Epithelial cell of proximal tubule (primary cell): ENCODE measurements around the gene HBG1. TPM values are rescaled to one million over a fixed set of nuclear protein-coding genes. Genes with fewer than 3 reads are reported as not detected.

Source experiments
- DNase-seq: peaks from one replicate; pipeline ENCODE4 v3.0.0-alpha.2; 2011; ENCODE audit warnings: low read depth
- H3K4me3 ChIP-seq: 2 replicates; pipeline ENCODE4 v1.5.1; 2011; ENCODE audit warnings: low read depth, mild to moderate bottlenecking, low read length
- total RNA-seq: library from RNA; depleted of rRNA; stranded (reverse); fragments of >200 nt; gene quantifications from 2 replicates; pipeline ENCODE4 v1.2.3, GENCODE V29; 2015
- TF ChIP-seq, protein P1 (sequence below): conservative IDR thresholded peaks from 2 replicates; pipeline ENCODE4 v1.5.1; 2012; ENCODE audit warnings: low read depth, mild to moderate bottlenecking, low read length

HBG1 gene
- total RNA-seq, 1 donor from 2014 or later: not detected

DNA sequence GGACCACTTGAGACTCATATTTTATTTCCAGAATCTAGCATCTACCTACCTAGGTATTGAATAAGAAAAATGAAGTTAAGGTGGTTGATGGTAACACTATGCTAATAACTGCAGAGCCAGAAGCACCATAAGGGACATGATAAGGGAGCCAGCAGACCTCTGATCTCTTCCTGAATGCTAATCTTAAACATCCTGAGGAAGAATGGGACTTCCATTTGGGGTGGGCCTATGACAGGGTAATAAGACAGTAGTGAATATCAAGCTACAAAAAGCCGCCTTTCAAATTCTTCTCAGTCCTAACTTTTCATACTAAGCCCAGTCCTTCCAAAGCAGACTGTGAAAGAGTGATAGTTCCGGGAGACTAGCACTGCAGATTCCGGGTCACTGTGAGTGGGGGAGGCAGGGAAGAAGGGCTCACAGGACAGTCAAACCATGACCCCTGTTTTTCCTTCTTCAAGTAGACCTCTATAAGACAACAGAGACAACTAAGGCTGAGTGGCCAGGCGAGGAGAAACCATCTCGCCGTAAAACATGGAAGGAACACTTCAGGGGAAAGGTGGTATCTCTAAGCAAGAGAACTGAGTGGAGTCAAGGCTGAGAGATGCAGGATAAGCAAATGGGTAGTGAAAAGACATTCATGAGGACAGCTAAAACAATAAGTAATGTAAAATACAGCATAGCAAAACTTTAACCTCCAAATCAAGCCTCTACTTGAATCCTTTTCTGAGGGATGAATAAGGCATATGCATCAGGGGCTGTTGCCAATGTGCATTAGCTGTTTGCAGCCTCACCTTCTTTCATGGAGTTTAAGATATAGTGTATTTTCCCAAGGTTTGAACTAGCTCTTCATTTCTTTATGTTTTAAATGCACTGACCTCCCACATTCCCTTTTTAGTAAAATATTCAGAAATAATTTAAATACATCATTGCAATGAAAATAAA lies 24.8 kb downstream of the HBG1 start:
- no peak for DNase-seq
- H3K4me3 ChIP-seq: no peak overlapping the region
- TF ChIP-seq, protein P1, sequence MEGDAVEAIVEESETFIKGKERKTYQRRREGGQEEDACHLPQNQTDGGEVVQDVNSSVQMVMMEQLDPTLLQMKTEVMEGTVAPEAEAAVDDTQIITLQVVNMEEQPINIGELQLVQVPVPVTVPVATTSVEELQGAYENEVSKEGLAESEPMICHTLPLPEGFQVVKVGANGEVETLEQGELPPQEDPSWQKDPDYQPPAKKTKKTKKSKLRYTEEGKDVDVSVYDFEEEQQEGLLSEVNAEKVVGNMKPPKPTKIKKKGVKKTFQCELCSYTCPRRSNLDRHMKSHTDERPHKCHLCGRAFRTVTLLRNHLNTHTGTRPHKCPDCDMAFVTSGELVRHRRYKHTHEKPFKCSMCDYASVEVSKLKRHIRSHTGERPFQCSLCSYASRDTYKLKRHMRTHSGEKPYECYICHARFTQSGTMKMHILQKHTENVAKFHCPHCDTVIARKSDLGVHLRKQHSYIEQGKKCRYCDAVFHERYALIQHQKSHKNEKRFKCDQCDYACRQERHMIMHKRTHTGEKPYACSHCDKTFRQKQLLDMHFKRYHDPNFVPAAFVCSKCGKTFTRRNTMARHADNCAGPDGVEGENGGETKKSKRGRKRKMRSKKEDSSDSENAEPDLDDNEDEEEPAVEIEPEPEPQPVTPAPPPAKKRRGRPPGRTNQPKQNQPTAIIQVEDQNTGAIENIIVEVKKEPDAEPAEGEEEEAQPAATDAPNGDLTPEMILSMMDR: no peak

DNA sequence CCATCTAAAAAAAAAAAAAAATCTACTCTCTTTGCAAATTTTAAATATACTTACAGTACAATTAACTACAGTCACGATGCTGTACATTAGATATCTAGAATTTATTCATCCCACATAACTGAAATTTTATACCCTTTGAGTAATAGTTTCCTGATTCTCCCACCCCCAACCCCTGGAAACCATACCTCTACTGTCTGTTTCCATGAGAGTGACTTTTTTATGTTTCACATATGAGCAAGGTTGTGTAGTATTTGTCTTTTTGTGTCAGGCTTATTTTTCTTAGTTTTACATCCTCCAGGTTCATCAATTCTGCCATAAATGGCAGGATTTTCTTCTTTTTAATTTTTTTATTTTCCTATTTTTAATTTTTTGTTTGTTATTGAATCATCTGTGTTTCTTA lies 26.0 kb downstream of the HBG1 start:
- DNase-seq: no peak
- no peak overlapping the region for H3K4me3 ChIP-seq
- TF ChIP-seq, protein P1: no peak

DNA sequence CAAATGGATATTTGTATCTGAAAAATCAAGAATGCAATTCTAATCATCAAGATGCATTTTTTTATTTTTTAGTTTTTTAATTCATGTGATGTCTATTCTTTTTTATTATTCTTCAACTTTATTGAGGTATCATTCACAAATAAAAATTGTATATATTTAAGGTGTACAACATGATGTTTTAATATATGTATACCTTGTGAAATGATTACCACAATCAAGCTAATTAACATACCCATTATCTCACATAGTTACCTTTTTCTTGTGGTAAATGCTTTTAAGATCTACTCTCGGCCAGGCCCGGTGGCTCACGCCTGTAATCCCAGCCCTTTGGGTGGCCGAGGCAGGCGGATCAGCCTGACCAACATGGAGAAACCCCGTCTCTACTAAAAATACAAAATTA lies 26.5 kb downstream of the HBG1 start:
- DNase-seq: no peak
- TF ChIP-seq, protein P1: no peak
- H3K4me3 ChIP-seq: no peak overlapping the region

DNA sequence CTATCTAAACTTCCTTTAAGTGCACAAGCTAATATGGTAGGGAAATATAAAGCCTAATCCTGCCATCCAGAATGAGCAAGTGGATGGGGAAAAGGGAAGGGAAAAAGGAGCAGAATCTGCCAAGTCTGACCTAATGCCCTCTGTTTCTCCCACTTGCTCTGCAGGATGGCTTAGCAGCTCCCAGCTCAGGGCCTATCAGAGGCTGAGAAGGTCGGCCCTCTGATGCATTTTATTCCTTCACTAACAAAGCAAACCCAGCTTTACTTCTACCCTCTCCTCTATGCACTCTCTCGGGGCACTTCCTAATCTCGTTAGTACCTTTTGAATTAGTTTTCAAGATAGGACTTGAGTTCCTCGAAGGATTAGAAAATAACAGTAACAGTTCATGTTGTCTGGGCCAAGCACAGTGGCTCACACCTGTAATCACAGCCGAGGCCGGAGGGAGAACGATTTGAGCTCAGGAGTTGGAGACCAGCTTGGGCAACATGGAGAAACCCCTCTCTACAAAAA lies 39.2 kb downstream of the HBG1 start:
- TF ChIP-seq, protein P1: no peak
- no peak for DNase-seq
- no peak overlapping the region for H3K4me3 ChIP-seq

DNA sequence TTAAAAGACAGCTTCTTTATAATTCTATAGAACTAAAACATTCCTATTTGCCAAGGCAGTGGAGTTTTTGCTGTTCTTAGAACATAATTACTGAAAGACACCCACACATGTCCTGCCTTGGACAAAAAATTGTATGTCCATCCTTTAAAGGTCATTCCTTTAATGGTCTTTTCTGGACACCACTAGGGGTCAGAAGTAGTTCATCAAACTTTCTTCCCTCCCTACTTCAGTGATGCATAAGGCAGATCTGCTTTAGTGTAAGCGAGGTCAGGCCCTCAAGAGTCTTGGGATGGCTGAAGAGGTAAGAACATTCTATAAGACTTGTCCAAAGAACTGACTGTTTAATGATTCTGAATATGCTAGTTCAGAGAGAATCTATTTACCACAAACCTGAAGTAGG lies 44.9 kb downstream of the HBG1 start:
- no peak overlapping the region for H3K4me3 ChIP-seq
- TF ChIP-seq, protein P1: peak; percentile 77
- DNase-seq: peak; percentile 31

DNA sequence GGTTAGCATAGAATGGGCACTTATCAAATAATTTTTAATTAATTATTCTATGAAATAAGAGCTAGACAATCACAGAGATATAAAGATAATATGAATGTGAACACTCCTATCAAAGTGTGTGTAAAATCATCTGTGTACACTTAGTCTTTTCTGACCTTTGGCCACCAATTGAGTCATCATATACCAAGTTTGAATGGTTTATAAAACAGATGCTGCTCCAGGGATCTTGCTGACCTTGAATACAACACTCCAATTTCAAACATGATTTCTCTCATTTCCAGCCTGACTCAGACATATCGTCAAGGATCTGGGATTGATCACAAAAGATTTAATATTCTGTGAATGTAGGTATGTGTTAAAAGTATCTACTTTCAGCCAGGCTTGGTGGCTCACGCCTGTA lies 46.3 kb downstream of the HBG1 start:
- DNase-seq: no peak
- TF ChIP-seq, protein P1: no peak
- H3K4me3 ChIP-seq: no peak overlapping the region
